Measurements from ENCODE around the gene KLHL29. TPM values are rescaled to one million over a fixed set of nuclear protein-coding genes. Genes with fewer than 3 reads are reported as not detected.

KLHL29 gene
- total and polyA plus RNA-seq, 2 of the 13 experiments (the other 11 are each of a cell fraction or from before 2014, with no cell fraction given) = 0.01 TPM; not detected in 1

DNA sequence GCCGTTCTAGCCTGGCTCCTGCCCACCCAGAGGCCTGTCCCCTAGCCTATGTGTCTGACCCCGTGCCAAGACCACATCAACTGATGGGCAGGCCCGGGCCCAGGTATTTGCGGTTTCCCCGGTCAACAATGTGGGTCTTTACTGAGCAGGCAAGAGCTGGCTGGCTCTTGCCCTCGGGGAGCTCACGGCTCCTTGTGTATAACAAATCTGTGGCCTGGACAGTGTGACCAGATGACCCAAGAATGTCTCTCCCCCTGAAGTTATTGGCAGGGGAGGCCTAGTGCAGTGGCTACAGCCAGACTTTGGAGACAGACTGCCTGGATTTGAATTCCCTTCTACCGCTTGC is 179.6 kb downstream of the KLHL29 start (continued):
- TF ChIP-seq, protein P1, sequence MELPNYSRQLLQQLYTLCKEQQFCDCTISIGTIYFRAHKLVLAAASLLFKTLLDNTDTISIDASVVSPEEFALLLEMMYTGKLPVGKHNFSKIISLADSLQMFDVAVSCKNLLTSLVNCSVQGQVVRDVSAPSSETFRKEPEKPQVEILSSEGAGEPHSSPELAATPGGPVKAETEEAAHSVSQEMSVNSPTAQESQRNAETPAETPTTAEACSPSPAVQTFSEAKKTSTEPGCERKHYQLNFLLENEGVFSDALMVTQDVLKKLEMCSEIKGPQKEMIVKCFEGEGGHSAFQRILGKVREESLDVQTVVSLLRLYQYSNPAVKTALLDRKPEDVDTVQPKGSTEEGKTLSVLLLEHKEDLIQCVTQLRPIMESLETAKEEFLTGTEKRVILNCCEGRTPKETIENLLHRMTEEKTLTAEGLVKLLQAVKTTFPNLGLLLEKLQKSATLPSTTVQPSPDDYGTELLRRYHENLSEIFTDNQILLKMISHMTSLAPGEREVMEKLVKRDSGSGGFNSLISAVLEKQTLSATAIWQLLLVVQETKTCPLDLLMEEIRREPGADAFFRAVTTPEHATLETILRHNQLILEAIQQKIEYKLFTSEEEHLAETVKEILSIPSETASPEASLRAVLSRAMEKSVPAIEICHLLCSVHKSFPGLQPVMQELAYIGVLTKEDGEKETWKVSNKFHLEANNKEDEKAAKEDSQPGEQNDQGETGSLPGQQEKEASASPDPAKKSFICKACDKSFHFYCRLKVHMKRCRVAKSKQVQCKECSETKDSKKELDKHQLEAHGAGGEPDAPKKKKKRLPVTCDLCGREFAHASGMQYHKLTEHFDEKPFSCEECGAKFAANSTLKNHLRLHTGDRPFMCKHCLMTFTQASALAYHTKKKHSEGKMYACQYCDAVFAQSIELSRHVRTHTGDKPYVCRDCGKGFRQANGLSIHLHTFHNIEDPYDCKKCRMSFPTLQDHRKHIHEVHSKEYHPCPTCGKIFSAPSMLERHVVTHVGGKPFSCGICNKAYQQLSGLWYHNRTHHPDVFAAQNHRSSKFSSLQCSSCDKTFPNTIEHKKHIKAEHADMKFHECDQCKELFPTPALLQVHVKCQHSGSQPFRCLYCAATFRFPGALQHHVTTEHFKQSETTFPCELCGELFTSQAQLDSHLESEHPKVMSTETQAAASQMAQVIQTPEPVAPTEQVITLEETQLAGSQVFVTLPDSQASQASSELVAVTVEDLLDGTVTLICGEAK (IDR thresholded peaks at IDR 0.05) = no peak
- TF ChIP-seq, protein P1 (CRISPR knock-in tag; IDR thresholded peaks at IDR 0.05) = no peak
- TF ChIP-seq FOSL2 (CRISPR knock-in tag; IDR thresholded peaks at IDR 0.05) (no peak), ZNF160 (CRISPR knock-in tag; IDR thresholded peaks at IDR 0.05) (no peak), MAFG (CRISPR knock-in tag; IDR thresholded peaks at IDR 0.05) (no peak), PHF8 (CRISPR knock-in tag; IDR thresholded peaks at IDR 0.05) (no peak)

Data from HepG2 (cell line).